ENCODE measurements around the gene RSPH1.

The RSPH1 gene

DNA sequence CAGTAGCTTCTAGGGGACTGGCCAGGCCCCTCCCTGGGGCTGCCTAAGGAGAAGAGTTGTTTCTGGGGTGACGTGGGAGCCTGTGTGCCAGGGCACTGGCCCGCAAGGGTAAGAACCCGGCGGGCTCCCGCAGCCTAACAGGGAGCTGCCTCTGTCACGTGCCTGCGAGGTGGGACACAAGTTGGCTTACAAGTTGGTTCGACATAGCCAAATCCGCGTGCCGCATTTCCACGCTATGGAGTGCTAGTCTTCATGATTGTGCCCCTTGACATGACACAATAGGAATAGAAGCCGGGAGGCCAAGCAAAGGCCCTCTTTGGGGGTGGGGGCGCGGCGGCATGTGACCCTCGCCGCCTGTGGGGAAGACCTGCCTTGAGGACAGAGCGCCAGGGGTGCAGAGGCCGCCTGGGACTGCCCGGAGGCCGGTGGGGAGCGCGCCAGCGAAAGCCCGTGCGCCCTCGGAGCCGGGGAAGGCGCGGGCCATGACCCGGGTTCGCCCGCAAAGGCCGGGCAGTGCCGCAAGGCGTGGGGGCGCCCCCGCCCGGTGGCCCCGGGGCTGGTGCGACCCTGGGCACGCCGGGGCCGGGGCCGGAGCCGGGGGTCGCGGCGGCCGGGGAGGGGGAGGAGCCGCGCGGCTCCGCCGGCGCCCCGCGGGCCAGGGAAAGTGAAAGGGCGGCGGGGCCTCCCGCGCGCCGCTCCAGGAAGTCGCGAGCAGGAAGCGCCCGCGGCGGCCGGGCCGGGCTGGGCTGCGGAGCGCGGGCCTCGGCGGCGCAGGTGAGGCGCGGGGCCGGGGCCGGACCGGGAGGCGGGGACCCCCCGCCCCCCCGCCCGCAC is 17.3 kb upstream of the RSPH1 start, which contains the start of gene SLC37A1:
TSS of gene SLC37A1 (plus strand) at position 702 of the 834 bp plus-strand sequence. CDS start 4,603 bp downstream, outside the sequence.
- ChIA-PET POLR2A (interaction anchor here (0.9 to 1.2 kb wide), 2 partner anchors 10 to 17 kb away, joined by 3 to 4 read pairs; partner anchors contain the start of gene RSPH1), CTCF (no interaction called here)
- peak; percentile 54 for DNase-seq (ENCODE audit: extremely low spot score)
- TF ChIP-seq HDGF (IDR thresholded peaks at IDR 0.05; ENCODE audit: borderline replicate concordance), result no peak
- TF ChIP-seq ARNT (IDR thresholded peaks at IDR 0.05), result no peak
- TF ChIP-seq BHLHE40 (IDR thresholded peaks at IDR 0.05; ENCODE audit: borderline replicate concordance), result no peak

DNA sequence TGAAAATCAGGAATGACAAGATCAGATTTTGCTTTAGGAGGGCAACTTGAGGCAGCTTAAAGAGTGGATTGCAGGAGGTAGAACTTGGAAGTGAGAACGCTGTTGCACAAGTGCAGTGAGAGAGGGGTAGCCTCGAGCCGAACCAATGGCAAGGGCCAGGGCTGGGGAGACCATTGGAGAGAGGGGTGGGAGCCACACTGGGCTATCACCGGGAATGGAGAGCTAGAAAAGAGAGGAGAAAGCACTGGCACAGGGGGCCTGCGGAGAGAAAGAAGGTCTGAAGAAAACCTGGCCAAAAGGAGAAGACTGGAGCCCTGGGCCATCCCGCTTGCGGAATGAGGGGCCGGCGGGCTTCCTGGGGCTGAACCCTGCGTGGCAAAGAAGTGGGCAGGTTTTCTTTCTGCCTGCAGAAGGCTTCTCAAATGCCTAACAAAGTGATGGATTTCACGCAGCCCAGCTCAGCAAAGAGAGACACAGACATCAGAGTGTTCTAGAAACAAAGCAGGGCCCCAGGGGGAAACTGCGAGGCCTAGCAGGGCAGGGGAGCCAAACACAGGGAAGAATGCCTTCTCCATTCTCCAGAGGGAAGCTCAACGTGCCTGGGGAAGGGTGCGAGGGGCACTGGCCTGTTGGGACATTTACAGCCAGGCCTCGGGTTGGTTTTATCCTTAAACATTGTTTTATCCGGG is 16.5 kb upstream of the RSPH1 start:
- TF ChIP-seq CTBP1 (IDR thresholded peaks at IDR 0.05; ENCODE audit: borderline replicate concordance) (no peak), FOXK2 (IDR thresholded peaks at IDR 0.05) (no peak), FOXM1 (IDR thresholded peaks at IDR 0.05; ENCODE audit: borderline replicate concordance) (no peak), L3MBTL2 (conservative IDR thresholded peaks at IDR 0.05) (no peak), ELF4 (IDR thresholded peaks at IDR 0.05) (no peak), SUZ12 (IDR thresholded peaks at IDR 0.05) (no peak), ARNT (IDR thresholded peaks at IDR 0.05) (no peak), SP1 (IDR thresholded peaks at IDR 0.05) (no peak), ZNF384 (IDR thresholded peaks at IDR 0.05) (no peak), TARDBP (IDR thresholded peaks at IDR 0.05) (no peak)
- DNase-seq (ENCODE audit: extremely low spot score), result no peak
- CTCF ChIA-PET, result no interaction called here
- POLR2A ChIA-PET, result interaction anchor here (0.9 kb wide), 1 partner anchor 11 kb away, joined by 3 read pairs; no protein-coding TSS in a partner anchor

DNA sequence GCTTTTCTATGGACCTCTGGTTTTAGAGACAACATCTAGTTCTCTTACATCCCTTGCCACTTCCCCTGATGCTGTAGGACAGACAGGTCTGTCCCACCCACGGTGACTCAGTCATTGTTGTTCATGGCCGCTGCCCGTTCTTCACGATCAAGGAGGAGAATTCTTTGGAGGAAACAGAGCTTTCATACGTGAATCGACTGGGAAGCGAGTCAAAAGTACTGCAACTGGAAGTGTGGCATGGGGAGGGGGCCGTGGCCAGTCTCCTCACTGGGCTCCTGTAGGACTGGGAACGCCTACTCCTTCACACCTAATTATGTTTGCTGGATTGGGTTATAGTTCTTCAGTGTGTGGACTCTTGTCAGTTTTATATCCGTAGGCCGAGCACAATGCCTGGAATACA is 13.2 kb upstream of the RSPH1 start:
- ChIA-PET POLR2A (no interaction called here), CTCF (no interaction called here)

GRCh38 chr21:42508371-42508770 is 12.3 kb upstream of the RSPH1 start:
- ChIA-PET CTCF (no interaction called here), POLR2A (no interaction called here)
- no peak for DNase-seq (ENCODE audit: extremely low spot score)
- no peak for TF ChIP-seq L3MBTL2 (conservative IDR thresholded peaks at IDR 0.05)
- TF ChIP-seq SP1 (IDR thresholded peaks at IDR 0.05), result no peak
- TF ChIP-seq SUZ12 (IDR thresholded peaks at IDR 0.05), result no peak
- TF ChIP-seq FOXA1 (IDR thresholded peaks at IDR 0.05), result no peak
- no peak for TF ChIP-seq TARDBP (IDR thresholded peaks at IDR 0.05)
- no peak for TF ChIP-seq CTBP1 (IDR thresholded peaks at IDR 0.05; ENCODE audit: borderline replicate concordance)
- TF ChIP-seq NFRKB (IDR thresholded peaks at IDR 0.05), result no peak
- TF ChIP-seq BHLHE40 (IDR thresholded peaks at IDR 0.05; ENCODE audit: borderline replicate concordance), result no peak
- TF ChIP-seq ARNT (IDR thresholded peaks at IDR 0.05), result no peak
- no peak for TF ChIP-seq ZNF384 (IDR thresholded peaks at IDR 0.05)
- TF ChIP-seq ELF4 (IDR thresholded peaks at IDR 0.05), result no peak
- no peak for TF ChIP-seq PKNOX1 (IDR thresholded peaks at IDR 0.05)
- TF ChIP-seq FOXM1 (IDR thresholded peaks at IDR 0.05; ENCODE audit: borderline replicate concordance), result no peak
- TF ChIP-seq LEF1 (IDR thresholded peaks at IDR 0.05; ENCODE audit: borderline replicate concordance), result no peak
- TF ChIP-seq HDGF (IDR thresholded peaks at IDR 0.05; ENCODE audit: borderline replicate concordance), result no peak

More for the DNA sequence above, 13.2 kb upstream of the RSPH1 start:
- no peak for DNase-seq (ENCODE audit: extremely low spot score)
- TF ChIP-seq FOXA1 (IDR thresholded peaks at IDR 0.05), result no peak

GRCh38 chr21:42507418-42507817 is 11.4 kb upstream of the RSPH1 start:
- ChIA-PET POLR2A (no interaction called here), CTCF (no interaction called here)
- no peak for TF ChIP-seq HDGF (IDR thresholded peaks at IDR 0.05; ENCODE audit: borderline replicate concordance)
- TF ChIP-seq NFRKB (IDR thresholded peaks at IDR 0.05), result no peak
- TF ChIP-seq SUZ12 (IDR thresholded peaks at IDR 0.05), result no peak
- no peak for DNase-seq (ENCODE audit: extremely low spot score)

- ChIA-PET CTCF (no interaction called here), POLR2A (no interaction called here)
- DNase-seq (ENCODE audit: extremely low spot score), result no peak
- no peak for TF ChIP-seq ELF4 (IDR thresholded peaks at IDR 0.05)
- no peak for TF ChIP-seq L3MBTL2 (conservative IDR thresholded peaks at IDR 0.05)
- no peak for TF ChIP-seq FOXM1 (IDR thresholded peaks at IDR 0.05; ENCODE audit: borderline replicate concordance)
- TF ChIP-seq CTBP1 (IDR thresholded peaks at IDR 0.05; ENCODE audit: borderline replicate concordance), result no peak
- no peak for TF ChIP-seq NFRKB (IDR thresholded peaks at IDR 0.05)
- TF ChIP-seq PKNOX1 (IDR thresholded peaks at IDR 0.05), result no peak
Measured at GRCh38 chr21:42505090-42505726, 9.2 kb upstream of the RSPH1 start.

- TF ChIP-seq NFRKB (IDR thresholded peaks at IDR 0.05), result no peak
- TF ChIP-seq CTBP1 (IDR thresholded peaks at IDR 0.05; ENCODE audit: borderline replicate concordance), result no peak
- no peak for TF ChIP-seq FOXA1 (IDR thresholded peaks at IDR 0.05)
- TF ChIP-seq HDGF (IDR thresholded peaks at IDR 0.05; ENCODE audit: borderline replicate concordance), result no peak
- no peak for TF ChIP-seq L3MBTL2 (conservative IDR thresholded peaks at IDR 0.05)
- no peak for TF ChIP-seq TARDBP (IDR thresholded peaks at IDR 0.05)
- no peak for TF ChIP-seq ARNT (IDR thresholded peaks at IDR 0.05)
- TF ChIP-seq SP1 (IDR thresholded peaks at IDR 0.05), result no peak
- no peak for TF ChIP-seq FOXM1 (IDR thresholded peaks at IDR 0.05; ENCODE audit: borderline replicate concordance)
- no peak for DNase-seq (ENCODE audit: extremely low spot score)
- POLR2A ChIA-PET, result no interaction called here
- CTCF ChIA-PET, result no interaction called here
Measured at GRCh38 chr21:42503711-42504110, 7.7 kb upstream of the RSPH1 start.

Measured in HEK293T (cell line).